HG03097 (cell line): Measurements from ENCODE around the gene SLC7A8.

Experiments used
- ATAC-seq: cut with Tn5 transposase; IDR thresholded peaks from one replicate; pipeline ENCODE4 v1.9.1; 2021; ENCODE audit not compliant: unreplicated experiment, low FRiP score

Gene SLC7A8

DNA sequence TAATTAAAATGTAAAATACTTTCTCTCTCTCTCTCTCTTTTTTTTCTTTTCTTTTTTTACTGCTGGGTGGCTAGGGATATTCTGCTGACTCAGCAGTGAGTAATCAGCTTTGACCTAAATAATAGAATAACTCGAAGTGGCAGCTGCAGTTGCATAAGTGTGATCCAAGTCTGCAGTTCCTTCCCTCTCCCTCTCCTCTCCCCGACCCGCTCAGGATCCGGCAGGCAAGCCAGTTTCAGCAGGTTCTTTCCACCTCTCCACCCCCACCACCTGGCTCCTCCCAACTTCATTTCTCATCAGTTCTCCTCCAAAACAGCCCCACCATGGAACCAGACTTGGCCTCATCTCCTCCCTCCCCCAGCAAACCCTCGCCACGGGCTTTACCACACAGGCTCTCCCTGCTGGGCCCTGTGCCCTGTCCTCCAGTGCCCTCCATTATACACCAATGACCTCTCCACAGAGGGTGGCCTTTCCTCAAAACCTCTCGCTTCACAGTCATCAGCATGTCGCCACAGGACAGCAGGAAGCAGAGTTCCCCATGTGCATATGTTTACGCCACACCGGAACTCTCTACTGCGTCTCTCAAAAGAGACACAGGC lies 22.4 kb downstream of the SLC7A8 start:
- ATAC-seq = no peak

DNA sequence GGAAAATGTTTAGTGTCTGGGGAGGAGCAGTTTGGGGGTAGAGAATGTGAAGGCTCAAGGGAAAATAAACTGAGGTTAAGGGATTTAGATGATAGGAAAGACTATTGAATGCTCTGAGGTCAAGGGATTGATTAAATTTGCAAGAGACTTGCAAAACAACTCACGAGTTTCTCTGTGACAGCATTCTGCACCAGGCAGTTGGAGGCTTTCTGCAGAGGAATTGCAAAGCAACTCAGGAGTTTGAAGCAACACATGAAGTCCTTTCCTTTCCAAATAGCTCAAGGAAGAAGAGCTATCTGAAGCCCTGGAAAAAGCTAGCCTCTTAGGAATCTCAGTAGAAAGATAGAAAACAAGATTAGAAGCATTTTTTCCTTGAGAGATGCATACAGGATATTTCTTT lies 23.9 kb downstream of the SLC7A8 start:
- ATAC-seq = no peak

DNA sequence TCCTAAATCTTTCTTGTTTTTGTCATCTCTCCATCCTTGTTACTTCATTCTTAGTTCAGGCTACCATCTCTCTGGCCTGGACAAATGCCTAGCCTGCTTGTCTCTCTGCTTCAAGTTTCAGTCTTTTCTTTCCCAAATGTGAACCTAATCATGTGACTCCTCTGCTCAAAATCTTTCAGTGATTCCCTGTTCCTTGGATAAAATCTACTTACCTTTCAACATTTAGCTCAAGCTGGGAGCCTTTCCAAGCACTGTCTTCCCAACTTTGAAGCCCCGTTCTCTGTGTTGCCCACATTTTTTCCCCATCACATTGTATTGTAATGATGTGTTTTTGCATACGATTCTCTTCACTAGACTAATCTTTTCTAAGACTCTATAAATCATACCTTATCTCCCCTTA lies 24.7 kb downstream of the SLC7A8 start:
- no peak for ATAC-seq

DNA sequence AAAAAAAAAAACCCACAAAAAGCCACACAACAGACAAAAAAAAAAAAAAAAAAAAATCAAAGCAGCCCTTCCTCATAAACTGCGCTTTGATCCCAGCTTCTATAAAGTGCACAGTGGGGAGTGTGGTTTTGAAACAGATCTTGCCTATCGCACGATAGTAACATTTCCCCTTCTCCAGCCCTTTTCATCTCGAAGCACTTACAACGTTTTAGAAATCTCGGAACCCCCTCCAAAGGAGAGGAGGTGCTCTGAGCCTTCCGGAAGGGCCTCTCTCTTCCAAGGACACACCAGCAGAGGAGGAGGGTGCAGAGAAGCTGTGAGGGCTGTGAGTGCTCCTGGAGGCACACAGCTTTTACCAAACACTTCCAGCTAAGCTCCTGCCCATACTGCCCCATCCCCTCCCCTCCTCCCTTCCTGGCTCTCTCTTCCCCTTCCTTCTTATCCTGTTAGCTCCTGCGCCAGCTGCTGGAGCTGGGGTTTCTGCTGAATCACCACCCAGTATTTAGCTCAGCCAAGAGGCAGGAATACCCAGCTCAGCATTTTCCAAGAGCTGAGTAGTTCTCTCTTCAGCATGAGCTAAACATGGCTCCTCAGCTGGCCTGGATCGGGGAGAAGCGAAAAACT lies 28.4 kb downstream of the SLC7A8 start:
- no peak for ATAC-seq

DNA sequence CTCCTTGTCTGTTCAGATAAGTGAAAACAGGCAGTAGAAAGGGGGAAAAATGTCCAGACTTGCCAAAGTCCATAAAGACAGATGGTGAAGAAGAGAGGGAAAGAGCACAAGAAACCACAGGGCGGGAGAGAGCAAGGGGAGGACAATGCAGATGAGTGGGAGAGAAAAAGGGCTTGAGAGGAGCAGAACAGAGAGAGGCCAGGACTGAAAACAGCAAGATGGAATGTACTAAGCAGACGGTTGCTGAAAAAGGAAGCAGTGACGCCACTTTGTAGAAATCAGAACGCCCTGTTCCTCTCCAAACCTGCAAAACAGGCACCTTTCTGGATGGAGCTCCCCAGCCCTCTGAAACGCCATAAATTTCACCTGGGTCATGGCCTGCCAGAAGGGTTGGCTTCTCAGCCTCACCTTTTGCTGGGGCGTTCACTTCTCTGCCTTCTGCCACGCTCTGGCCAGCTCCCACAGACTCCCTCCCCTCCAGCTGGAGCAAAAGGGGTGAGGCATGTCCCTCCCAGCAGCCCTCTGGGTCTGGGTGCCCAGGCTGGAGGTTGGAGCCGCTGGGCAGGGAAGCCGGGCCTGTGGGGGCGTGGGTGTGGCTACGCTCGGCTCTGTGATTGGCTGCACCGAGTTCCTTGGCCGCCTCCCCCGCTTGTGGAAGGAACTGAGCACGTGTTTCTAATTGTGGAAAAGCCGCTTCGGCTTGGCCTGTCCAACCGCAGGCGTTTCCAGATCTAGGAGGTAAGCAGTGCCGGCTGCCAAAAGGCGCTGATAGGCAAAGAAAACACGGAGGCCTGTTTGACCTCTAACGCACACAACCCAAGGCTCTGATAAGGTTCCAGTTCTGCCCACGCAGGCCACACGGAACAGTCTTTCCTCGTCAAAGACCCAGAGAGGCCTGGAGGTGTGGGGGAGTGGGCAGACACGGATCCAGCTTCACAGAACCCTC lies 29.3 kb downstream of the SLC7A8 start:
- no peak for ATAC-seq

DNA sequence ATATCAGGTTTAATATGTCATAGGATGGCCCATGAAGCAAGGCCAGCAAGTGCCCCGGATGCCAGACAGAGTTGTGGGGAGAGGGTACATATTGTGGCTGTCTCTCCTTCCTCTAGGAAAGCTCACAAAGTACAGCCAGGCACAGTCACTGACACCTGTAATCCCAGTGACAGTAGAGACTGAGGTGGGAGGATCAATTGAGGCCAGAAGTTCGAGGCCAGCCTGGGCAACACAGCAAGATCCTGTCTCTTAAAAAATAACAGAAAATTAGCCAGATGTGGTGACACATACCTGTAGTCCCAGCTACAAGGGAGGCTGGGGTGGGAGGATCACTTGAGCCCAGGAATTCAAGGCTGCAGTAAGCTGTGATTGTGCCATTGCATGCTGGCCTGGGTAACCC lies 32.1 kb downstream of the SLC7A8 start:
- no peak for ATAC-seq

DNA sequence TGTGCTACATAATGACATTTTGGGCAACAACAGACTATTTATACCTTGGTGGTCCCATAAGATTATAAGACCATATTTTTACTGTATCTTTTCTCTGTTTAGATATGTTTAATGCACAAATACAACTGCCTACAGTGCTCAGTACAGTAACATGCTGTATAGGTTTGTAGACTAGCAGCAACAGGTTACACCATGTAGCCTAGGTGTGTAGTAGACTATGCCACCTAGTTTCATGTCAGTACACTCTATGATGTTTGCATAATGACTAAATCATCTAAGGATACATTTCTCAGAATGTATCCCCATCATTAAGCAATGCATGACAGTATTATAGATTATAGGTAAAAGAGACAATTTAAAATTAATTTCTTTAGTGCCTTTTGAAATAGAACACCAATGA lies 33.7 kb downstream of the SLC7A8 start:
- ATAC-seq = no peak

DNA sequence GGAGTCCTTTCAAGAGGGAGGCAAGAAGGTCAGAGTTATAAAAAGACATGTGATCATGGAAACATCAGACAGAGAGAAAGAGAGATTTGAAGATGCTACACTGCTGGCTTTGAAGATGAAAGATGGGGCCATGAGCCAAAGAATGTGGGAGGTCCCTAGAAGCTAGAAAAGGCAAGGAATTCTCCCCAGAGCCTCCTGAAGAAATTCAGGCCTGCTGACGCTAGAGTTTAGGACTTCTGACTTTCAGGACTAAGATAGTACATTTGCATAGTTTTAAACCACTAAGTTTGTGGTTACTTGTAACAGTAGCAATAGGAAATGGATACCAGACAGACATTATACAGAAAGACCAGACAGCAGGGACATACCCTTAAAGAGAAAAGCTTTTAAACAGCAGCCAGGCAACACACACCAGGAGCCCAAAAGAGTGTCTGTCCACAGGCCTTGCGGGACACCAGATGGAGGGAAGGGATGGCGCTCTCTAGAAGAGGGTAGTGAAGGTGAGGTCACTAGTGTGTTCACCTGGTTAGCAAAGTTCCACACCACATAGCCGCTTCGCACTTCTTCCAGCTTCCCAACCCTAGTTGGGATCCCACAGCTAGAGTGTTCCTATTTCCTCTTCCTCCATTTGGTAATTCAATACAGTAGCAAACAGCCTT lies 34.7 kb downstream of the SLC7A8 start:
- ATAC-seq = no peak

DNA sequence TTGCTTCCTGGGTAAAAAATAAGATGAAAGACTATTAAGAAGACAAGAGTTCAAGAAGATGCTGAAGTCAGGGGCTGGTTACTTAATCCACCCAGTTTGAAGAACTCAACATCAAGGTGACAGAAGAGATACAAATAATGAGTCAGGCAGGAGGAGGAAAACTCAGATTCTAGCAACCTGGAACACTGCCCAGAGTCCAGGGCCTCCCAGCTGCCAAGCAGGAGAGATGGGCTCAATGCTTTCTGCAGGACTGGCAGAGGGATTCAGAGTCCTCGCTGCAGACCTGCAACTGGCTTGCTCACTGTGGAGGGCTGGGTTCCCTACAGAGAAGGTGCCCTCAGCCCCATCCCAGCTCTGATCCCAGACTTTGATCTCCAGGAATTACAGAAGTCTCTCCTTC lies 35.8 kb downstream of the SLC7A8 start:
- no peak for ATAC-seq

DNA sequence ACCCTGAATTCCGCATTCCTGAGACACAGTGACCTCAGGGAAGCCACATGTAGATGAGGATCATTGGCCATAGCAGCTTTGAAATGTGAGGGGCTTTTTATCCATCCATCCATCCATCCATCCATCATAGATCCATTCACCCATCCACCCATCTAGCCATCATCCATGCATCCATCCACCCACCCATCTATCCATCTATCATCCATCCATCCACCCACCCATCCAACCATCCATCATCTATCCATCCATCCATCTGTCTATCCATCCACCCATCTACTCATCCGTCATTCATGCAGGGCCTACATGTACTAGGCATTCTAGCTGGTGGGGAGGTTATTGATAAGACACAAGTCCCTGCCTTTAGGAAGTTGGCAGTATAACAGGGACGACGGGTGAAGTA lies 36.5 kb downstream of the SLC7A8 start:
- no peak for ATAC-seq

DNA sequence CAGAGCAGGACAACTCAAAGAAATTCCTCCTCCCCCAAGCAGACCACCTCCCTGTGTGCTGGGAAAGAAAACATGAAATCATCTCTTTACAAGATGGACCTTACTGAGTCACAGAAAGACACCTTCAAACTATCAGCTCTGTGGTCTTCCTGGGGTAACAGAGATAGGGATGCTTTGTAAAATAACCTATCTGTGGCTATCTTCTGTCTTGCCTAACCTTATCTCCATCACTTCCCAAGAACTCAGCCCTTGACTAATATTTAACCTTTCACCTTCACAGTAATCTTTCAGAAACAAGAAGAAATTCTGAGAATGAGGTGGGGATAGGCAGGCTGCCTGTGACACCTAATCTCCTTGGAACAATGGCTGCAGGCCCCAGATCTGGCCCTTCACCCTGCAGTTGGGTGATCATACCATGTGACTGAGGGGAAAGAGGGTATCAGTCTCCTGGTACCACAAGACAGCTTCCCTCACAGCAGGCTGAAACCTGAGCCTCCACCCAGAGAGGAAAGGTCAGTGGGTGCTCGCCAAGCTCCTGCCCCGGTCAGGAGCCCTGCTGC lies 37.0 kb downstream of the SLC7A8 start:
- no peak for ATAC-seq

DNA sequence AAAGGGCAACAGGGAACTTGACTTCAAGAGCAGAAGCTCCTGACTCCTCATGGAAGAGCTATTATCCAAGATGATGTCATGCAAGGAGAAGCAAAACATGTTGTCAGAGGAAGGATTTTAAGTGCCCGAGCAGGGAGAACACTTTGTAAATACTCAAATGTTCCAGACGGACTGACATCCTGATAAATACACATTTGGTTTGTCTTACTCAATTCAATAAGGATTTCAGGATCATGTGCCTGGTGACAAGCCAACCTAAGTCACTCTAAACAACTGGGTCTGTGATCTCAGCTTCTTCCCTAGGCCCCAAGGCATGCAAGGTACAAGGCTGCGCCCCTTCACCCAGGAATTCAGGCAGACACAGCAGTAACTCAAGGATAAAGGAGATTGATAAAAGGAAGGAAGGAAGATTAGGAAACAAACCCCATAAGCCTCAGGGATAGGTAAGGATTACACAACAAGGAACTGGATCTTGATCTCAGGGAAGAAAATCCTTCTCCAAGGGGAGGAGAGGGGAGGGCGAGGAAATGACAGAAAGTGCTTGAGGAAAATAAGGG lies 37.6 kb downstream of the SLC7A8 start:
- ATAC-seq = no peak

DNA sequence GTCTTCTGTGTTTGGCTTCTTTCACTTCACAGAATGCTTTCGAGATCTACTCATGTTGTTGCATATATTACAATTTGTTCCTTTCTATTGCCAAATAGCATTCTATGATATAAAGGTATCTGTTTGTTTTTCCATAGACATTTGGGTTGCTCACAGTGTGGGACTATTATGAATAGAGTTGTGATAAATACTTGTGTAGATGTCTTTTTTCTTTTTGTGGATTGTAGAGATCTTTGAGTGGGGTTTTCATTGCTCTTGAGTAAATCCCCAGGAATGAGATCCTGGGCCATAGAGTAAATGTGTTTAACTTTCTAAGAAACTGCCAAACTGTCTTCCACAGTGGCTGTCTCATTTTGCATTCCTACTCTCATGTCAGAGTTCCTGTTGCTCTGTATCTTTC lies 39.5 kb downstream of the SLC7A8 start:
- ATAC-seq = no peak

DNA sequence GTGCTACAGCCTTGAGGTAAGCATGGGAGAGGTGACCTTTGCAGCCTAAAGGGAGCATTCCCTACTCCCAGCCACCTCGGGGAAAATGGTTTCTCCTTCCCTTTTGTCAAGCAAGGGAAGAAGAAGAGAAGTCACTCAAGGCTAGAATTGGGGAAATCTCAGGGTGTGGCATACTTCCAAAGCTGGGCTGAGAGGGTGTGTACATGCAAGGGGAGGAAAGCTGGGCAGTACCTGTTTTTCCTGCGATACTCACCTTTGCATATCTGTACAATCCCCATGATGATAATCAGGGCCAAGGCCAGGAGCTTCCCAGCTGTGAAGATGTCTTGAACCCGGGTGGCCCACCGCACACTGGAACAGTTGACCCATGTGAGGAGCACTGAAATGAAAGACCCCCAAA lies 40.6 kb downstream of the SLC7A8 start:
- ATAC-seq = no peak

DNA sequence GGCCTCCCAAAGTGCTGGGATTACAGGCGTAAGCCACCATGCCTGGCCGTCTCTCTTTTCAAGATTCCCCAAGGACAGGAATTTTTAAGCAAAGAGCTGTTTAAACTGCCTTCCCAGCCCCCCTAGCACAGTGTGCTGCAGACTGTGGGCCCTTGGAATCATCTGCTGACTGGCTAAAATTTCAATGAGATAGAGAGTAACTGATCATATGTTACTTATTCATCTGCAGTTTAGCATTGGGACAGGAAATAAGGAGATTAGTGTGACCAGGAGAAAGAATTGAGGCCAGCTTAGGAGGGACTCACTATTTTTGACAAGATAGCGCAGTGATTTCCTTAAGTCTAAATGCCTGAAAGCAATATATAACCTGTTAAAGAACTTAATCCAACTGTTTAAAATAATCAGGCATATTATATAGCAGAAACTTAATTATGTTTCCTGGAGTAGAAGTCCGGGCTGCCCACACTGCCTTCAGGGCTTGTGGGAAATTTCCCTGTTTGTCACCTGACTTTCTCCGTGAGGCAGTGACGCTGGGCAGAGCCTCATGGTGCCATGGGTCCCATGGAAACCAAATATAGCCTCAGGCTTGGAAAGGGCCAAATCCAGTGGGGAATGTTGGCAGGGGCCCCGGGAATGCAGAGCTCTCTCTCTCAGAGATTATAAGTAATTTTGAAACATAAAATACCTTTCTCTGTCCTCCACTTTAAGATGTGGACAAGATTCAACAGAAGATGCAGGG lies 41.6 kb downstream of the SLC7A8 start:
- ATAC-seq = no peak

DNA sequence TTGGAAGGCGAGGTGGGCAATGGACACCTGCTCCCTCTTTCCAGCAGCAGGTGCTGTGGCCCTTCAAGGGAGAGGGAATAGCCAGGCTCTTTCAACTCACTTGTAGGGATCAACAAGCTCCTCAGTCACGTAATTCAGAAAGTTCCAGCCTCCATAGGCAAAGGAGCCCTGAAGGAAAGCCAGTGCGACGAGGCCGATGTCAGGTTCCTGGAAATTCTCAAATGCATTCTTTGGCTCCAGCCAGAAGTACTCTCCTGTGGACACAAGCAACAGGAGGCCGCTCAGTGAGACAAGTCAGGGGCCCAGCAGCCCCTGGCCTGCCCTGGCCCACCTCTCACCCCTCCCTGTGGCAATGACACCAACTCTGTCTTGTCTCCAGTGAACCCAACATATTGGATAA lies 43.1 kb downstream of the SLC7A8 start:
- ATAC-seq = no peak

DNA sequence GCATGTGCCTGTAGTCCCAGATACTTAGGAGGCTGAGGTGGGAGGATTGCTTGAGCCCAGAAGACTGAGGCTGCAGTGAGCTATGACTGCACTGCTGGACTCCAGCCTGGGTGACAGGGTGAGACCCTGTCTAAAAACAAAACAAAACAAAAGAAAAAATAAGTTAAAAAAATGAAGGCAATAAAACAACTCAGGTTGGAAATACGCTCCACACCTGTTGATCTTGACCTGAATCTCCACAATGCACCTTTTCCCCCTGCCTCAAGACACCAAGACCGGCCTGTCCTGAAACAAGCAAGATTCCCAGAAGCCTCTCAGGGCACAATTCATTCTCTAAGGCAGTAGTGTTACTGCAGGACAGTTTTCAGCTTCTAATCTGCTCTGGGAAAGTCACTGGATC lies 43.6 kb downstream of the SLC7A8 start:
- ATAC-seq = no peak

DNA sequence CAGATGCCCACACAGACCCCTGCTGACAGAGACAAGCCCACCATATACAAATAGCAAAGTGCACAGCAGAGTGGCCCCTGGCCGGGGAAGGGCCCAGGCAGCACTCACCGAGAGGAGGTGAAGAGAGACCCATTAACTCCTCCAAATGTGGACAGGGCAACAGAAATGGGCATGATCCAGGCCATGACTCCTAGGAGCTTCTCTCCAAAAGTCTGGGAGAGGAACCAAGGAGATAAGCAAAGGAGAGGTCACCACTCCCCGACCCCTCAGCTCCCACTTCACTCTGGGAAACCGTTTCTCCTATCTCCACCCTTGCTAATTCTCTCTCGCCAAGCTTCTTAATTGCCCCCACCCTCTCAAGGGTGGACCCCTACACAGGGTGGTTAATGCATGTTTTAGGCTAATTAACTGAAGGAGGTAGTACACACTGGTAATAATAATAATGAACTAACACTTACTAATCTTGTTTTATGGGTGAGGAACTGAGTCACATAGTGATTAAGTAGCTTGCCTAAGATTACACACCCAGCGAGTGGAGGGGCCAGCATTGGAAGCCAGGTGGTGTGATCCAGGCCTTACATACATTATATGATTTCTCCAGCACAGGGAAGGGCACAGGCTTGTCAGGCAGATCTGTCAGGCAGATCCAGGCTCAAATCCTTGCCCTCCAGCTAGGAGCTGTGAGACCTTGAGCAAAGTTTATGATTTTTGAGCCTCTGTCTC lies 45.5 kb downstream of the SLC7A8 start:
- ATAC-seq = no peak

DNA sequence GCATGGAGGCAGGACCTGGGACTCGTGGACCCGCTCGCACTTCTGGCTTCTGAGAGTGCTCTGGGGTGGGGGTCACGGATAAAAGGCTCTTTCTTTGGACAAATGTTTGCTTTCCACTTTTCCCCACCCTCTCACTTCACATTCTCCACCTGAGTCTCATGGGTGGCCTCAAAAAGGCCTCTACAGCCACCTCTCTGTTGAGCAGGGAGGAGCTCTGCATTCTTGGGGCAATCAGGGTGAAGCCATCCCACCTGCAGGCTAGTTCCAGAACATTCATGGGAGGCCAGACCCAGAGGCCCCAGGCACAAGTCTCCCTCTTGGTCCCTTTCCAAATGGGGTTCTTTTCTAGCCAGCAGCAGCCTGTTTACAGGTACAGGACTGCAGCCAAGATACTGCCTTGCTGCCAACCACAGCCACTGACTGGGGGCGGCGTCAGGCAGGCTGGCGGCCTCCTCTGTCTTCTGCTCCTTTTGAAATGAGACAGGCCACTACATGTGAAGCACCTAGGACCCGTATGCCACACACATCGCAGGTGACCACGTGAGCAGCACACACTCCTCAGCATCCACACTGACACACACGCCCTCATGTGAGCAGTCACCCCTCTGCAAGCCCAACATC lies 46.2 kb downstream of the SLC7A8 start:
- no peak for ATAC-seq
